ENCODE data around the gene TEX264.

TEX264 gene

DNA sequence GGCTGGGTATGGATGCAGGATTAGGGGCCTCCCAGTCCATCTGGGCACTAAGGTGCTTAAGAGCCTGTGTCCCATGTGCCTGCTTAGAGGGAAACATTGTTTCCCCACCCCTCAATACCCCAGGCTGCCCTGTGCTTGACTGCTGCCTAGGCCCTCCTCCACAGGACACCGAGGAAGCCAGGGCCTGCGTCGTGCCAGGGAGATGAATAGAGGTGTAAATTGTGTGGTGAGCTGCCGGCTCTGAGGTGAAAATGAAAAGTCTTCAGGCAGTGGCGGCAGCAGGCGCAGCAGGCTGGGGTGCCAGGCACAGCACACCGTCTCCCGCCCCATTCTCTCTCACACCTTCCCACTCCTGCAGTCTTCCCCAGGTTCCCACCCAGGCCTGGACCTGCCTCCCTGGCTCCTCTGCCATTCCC is 21.9 kb downstream of the TEX264 start:
- no peak for DNase-seq (ENCODE audit: low read depth)

DNA sequence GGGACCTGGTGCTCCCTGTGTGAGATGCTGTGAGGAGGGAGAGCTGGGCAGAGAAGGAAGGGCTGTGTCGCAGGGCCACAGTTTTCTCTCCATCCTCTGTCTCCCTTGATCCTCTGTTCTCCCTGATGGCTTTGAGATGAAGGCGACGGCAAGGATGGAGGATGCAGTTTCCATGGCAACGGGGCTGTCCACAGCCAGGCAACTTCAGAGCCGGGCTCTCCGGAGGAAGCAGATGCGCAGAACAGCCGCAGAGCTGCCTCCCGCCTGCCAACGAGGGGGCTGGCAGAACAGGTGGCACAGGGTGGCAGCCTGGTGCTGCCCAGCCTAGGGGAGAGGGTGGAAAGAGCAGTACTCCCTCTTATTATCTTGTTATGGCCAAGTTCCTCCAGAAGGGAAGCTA is 25.9 kb downstream of the TEX264 start:
- no peak for DNase-seq (ENCODE audit: low read depth)

DNA sequence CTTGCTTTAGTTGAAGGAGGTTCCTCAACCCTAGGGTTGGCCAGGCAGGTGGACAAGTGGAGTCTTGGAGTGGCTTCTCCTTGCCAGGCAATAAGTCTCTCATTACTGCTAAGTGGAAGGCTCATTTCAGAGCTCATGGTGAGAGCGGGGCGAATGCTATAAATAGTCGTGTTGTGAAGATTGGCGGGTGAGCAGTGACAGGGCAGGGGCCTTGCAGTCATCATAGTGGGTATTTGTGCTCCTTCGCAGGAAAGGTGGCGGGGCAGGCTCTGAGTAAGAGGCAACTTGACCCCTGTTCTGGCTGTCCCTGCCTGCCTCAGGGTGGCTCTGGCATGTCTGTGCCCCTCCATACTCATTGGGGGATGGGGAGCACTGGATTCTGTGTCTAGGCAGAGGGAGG is 27.2 kb downstream of the TEX264 start:
- DNase-seq (ENCODE audit: low read depth): no peak

DNA sequence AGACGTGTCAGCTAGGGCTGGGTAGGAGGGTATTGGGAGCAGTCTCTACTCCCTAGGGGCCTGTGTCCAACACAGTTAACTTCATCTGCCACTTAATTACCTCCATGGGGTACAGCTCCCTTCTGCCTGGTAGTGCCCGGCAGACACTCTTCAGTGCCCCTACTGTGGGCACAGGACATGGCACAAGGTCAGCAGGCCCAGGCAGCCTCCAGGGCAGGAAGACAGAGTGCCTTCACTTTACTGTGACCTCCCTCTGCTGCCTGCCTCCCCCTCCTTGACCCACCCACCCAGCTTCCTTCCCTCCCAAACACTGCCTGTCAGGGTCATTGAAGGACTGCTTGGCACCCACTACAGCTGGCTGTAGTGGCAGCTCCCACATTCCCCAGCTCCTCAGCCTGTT is 29.4 kb downstream of the TEX264 start:
- DNase-seq (ENCODE audit: low read depth): no peak

DNA sequence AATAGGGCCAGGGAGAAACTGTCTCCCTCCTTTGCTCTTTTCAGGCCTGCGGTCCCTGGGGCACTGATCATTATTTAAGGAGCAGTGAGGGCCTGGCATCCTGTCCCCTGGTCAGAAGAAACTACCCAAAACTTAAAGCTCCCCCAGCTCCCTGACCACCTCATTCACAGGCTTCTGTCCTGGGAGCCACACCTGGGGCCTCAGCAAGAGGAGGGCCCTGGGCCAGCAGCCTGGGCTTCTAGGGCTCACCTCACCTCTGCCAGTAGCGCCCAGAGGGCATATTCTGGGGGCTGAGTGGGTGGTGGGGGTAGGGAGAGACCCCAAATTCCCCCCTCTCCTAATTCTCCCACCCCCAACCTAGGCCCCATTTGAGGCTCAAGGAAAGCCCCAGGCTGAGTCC is 31.1 kb downstream of the TEX264 start:
- DNase-seq (ENCODE audit: low read depth): no peak

DNA sequence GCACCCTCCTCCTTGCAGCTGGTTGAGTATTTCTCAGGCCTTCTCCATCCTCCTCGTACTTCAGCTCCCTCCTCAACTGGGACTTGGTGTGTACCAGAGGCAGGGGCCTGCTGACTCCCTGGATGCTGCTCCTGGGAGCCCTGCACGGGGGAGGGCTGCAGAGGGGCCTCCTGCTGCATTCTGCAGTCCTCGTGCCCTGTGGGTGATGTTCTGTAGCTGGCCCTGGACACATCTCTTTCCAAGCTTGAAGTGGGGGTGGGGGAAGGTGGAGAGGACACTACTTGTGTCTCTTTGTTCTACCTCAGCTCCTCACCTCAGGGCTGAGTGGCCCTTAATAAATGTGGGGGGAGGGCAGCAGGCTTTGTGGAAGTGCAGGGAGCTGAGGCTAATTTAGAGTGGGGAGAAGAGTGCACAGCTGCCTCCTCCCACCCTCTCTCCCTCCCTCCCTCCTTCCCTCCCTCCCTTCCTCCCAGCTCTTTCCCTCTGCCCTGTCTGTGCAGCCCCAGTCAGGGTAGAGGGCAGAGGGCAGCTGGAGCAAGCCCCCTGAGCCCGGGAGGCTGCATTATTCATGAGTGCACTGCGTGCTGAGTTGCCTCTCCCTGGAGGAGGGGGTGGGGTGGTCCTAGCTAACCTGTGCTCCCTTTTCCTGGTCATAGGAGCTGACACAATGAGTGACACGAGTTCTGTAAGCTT is 32.2 kb downstream of the TEX264 start:
- no peak for DNase-seq (ENCODE audit: low read depth)

DNA sequence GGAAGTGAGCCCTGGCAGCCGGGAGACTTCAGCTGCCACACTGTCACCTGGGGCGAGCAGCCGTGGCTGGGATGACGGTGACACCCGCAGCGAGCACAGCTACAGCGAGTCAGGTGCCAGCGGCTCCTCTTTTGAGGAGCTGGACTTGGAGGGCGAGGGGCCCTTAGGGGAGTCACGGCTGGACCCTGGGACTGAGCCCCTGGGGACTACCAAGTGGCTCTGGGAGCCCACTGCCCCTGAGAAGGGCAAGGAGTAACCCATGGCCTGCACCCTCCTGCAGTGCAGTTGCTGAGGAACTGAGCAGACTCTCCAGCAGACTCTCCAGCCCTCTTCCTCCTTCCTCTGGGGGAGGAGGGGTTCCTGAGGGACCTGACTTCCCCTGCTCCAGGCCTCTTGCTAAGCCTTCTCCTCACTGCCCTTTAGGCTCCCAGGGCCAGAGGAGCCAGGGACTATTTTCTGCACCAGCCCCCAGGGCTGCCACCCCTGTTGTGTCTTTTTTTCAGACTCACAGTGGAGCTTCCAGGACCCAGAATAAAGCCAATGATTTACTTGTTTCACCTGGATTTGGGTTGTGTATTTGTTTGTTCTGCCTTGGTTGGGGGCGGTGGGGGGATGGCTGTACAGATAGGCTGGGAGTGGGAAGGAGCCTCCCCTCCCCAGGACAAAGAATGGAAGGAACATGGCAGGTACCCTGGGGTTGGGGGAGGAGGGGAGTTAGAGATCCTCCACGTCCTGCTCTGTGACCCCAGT is 32.9 kb downstream of the TEX264 start:
- no peak for DNase-seq (ENCODE audit: low read depth)

DNA sequence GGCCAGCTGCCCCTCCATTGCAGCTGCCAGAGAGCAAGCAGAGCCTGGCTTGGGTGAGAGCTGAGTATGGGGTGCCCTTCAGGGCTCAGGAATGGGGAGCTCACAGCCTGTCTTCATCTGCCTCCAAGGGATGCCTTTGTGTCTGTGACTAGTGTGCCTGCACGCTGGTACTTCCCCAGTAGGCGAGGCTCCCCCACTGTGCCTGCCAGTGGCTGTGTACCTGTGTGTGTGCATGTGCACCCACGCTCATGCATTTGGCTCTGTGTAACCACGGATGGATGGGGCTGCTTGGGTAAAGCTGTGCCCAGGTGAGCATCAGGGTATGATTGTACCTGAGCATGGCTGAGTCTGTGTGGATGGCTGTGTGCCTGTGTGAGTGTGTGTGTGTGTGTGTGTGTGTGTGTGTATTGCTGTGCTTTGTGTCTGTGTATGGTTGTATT is 33.5 kb downstream of the TEX264 start:
- DNase-seq (ENCODE audit: low read depth): no peak

DNA sequence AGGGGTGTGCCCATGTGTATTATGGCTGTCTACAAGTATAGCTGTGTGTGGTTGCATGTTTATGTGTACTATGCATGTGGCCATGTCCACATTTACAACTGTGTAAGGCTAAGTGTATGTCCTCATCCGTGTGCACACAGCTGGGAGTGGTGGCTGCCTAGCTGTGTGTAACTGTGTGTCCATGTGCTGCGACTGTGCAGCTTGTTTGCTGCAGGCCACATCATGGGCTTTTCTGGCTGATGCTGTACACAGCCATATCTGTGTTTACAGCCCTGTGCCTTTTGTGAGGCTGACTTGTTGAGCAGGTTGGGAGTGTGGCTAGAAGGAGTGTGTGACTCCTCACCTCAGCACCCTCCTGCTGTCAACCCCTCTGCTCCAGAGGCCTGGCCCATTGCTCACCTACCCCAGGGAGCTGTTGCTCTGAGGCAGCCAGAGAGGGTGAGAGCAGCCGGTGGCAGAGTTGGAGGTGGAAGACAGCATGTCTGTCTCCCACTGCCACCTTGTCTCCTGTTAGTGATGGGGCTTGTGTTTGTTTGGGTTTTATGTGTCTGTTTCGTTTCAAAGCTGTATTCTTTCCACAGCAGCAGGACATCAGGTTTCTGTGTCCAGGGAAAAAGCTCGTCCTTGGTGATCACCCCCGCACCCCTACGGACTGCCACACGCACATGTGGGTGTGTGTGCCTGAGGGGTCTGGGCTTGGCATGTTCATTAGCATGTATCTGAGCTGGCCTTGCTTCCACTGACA is 34.4 kb downstream of the TEX264 start:
- no peak for DNase-seq (ENCODE audit: low read depth)

DNA sequence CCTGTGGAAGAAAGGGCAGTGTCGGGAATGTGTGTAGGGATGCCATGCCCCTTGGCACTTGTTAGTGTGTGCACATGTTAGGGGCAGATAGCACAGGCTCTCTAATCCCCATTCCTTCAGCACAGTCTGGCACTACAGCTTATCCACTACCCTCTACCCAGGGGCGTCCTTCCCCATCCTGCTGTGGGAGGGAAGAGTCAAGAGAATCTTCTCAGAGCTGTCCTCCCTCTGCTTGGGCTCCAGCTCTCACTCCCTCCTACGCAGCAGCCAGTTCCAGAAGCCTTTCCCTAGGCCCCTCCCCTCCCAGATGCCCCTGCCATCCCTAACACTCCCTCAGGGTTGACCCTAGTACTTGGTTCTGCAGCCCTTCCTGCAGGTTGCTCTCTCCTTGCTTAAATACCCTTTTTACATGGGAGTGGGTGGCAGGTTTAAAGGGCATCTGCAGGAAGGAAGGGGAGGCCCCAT is 35.0 kb downstream of the TEX264 start:
- DNase-seq (ENCODE audit: low read depth): no peak

DNA sequence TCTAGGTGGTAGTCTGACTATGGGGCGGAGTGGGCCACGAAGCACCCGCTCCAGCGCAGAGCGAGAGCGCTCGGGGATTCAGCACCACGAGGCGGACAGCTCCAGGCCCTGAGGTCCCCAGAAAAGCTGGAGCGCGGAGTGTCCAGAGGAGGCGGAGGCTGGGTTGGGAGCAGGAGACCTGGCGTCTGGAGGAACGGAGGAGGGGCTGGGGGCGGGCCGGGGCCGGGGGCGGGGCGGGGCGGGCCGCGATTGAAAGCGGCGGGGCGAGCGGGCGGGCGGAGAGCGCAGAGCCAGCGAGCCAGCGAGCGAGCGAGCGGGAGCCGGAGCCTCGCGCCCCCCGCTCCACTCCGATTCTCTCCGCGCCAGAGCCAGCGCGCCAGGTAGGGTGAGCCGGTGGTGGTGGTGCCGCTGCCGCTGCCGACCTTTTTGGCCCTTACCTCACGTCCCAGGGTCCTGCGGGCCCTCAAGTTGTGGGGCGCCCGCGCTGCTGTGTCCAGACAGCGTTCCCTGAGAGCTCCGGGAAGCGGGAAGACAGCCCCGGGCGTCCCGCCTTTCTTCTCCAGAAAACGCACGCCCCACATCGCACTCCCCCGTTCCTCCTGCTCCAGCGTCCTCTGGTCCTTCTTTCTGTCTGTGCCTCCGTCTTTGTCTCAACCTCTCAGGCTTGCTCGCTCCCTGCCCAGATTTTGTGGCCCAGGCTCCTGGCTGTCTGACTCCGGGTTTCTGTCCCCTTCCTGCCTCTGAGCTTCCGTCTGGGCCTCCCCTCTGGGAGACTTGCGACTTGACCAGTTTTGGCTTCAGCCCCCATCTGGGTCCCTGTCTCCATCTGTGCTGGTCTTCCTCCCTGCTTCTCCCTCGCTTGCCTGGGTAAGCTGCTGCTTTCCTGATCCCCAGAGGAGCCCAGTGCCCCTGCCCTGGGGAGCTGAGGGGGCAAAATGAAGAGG is 36.0 kb downstream of the TEX264 start, which contains the start of gene GRM2:
TSS of gene GRM2 (plus strand) at position 281 of the 944 bp plus-strand sequence. CDS start 1,916 bp downstream, outside the sequence.
- peak; percentile 70 for DNase-seq (ENCODE audit: low read depth)

DNA sequence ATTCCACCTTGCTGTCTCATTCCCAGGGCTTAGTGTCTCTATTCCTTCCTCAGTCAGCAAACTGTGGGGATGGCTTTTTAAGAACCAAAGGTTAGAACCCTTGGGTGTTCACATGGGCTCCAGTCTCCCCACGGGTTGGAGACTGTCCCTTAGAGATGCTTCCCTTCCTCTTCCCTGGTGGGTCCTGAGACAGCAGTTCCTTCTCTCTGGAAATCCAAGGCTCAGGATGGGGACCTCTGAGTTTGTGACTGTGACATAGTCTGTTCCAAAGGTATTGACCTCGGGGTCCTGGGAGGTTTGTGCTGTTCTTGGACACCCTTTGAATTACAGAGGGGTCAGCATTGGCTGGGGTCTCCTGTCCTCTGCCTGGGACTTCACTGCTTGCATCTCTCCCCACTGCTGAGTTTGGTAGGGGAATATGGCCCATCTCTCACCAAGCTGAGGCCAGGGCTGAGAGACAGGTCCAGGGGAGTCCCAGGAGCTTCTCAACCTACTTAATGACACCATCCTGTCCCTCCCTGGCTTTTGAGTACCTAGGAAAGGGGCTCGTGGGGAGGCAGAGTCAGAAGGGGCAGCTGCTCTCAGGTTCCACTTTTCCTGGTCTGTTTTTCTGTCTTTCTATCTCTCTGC is 37.3 kb downstream of the TEX264 start:
- no peak for DNase-seq (ENCODE audit: low read depth)

DNA sequence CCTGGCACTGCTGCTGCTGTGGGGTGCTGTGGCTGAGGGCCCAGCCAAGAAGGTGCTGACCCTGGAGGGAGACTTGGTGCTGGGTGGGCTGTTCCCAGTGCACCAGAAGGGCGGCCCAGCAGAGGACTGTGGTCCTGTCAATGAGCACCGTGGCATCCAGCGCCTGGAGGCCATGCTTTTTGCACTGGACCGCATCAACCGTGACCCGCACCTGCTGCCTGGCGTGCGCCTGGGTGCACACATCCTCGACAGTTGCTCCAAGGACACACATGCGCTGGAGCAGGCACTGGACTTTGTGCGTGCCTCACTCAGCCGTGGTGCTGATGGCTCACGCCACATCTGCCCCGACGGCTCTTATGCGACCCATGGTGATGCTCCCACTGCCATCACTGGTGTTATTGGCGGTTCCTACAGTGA is 38.0 kb downstream of the TEX264 start:
- no peak for DNase-seq (ENCODE audit: low read depth)

DNA sequence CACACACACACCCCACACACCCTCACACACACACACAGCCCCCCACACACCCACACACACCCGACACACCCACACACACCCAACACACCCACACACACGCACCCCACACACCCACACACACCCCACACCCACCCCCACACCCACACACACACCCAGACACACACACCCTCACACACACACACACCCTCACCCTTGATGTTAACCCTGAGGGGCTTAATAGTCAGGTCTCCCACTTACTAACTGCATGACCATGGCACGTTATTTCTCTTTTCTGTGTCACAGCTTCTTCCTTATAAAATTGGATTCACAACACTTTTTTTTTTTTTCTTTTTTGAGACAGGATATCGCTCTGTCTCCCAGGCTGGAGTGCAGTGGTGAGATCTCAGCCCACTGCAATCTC is 38.6 kb downstream of the TEX264 start:
- DNase-seq (ENCODE audit: low read depth): no peak

DNA sequence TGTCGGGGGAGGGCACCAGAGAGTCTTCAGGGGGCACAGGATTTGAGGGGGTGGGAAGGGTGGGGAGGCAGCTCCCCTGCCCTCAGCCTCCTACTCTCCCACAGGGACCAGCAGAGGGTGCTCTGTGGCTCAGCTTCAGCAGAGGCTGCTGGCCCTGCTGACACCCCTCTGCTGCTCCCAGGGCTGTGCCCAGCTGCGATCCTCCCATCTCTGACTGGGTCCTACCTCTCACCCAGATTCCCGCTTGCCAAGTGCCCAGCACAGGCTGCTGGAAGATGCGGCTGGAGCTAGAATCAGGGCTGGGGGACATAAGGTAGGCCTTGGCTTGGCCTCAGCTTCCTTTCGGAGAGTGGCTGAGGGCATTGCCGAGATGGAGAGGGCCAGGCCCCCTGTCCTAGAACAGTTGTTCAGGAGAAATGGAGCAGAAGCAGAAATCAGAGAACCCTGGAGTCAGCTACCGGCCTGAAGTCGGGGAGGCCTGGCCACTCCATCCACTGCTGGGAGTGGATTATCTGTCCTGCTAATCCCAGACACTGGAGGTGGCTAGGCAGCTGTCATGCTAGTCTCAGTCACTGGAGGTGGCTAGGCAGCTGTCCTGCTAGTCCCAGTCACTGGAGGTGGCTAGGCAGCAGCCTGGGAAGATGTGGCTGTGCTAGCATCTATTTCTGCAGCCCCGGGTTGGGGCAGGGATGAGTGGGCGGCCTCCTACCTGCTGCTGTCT is 39.7 kb downstream of the TEX264 start:
- no peak for DNase-seq (ENCODE audit: low read depth)

DNA sequence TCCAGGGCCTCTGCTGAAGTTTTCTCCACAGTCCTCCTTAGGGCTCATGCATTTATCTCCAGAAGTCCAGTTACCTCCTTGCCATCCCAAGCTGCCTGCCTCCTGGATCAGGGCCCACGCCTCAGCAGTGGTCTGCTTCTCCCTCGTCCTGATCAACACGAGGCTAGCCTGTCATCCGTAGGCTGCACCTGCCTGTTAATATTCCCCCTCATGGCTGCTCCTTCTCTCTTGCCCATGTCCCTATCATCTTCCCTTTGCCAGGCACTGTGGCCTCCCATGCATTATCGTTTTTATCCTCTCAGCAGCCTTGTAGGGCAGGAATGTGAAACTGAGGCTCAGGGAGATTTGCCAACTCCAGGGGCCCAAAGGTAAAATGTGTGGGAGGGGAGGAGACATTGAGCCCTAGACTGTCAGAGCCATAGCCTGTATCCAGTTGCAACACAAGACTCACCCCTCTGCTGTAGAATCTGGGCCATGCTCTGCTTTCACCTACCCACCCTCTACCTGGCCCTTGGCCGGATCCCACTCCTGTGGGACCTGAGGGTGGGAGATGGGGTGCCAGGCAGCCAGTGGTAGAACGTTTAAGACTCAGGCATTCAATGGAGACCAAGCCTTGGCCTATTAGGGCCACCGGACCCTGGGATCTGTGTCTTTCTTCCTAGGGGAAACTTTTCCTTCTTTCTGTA is 40.4 kb downstream of the TEX264 start:
- no peak for DNase-seq (ENCODE audit: low read depth)

DNA sequence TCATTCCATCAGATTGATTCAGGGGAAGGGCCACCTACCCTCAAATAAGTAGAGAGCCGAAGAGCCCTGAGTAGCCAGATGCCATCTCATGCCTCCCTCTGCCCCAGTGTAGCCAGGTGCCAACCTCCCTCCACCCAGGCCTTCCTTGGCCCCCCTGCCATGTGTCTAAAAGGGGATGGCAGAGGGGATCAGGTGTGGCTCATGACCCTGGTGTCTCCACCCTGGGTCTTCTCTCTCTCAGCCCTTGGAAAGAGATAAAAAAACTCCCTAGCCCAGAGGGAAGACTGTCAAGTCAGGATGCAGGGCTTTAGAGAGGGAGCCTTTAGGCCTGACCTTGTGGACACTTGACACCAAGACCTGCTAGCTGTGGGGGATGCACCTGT is 41.0 kb downstream of the TEX264 start:
- DNase-seq (ENCODE audit: low read depth): no peak

DNA sequence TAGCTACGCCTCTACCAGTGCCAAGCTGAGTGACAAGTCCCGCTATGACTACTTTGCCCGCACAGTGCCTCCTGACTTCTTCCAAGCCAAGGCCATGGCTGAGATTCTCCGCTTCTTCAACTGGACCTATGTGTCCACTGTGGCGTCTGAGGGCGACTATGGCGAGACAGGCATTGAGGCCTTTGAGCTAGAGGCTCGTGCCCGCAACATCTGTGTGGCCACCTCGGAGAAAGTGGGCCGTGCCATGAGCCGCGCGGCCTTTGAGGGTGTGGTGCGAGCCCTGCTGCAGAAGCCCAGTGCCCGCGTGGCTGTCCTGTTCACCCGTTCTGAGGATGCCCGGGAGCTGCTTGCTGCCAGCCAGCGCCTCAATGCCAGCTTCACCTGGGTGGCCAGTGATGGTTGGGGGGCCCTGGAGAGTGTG is 41.5 kb downstream of the TEX264 start:
- DNase-seq (ENCODE audit: low read depth): no peak

DNA sequence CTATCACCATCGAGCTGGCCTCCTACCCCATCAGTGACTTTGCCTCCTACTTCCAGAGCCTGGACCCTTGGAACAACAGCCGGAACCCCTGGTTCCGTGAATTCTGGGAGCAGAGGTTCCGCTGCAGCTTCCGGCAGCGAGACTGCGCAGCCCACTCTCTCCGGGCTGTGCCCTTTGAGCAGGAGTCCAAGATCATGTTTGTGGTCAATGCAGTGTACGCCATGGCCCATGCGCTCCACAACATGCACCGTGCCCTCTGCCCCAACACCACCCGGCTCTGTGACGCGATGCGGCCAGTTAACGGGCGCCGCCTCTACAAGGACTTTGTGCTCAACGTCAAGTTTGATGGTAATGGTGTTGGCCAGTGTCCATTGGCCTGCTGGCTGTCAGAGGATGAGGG is 41.9 kb downstream of the TEX264 start:
- DNase-seq (ENCODE audit: low read depth): no peak

Data from fibroblast of gingiva (primary cell).